K562 (cell line): ENCODE results near the gene CHAC1. TPM values are rescaled to one million over a fixed set of nuclear protein-coding genes. Genes with fewer than 3 reads are reported as not detected.

Experiments used
- BRF1 ChIP-seq: IDR thresholded peaks from 3 replicates; pipeline ENCODE4 v1.6.1; 2011; ENCODE audit warnings: borderline replicate concordance, mild to moderate bottlenecking; ENCODE audit not compliant: insufficient read length; ENCODE audit errors: extremely low read depth
- CBFA2T2 ChIP-seq: fragments of 450-650 bp; conservative IDR thresholded peaks from 2 replicates; pipeline ENCODE4 v1.6.1; 2017; ENCODE audit warnings: mild to moderate bottlenecking
- CHAMP1 ChIP-seq: fragments of 450-650 bp; IDR thresholded peaks from 2 replicates; pipeline ENCODE4 v1.6.1; 2016; ENCODE audit warnings: mild to moderate bottlenecking
- CTBP1 ChIP-seq: fragments of 450-650 bp; IDR thresholded peaks from 2 replicates; pipeline ENCODE4 v1.6.1; 2016; ENCODE audit warnings: borderline replicate concordance
- HDAC2 ChIP-seq: fragments of 450-650 bp; IDR thresholded peaks from 2 replicates; pipeline ENCODE4 v1.6.1; 2016; ENCODE audit warnings: mild to moderate bottlenecking
- MEF2D ChIP-seq: conservative IDR thresholded peaks from 2 replicates; pipeline ENCODE4 v1.6.1; 2016; ENCODE audit warnings: low read depth, missing genetic modification characterization, missing compliant biosample characterization
- MITF ChIP-seq: IDR thresholded peaks from 2 replicates; pipeline ENCODE4 v1.6.1; 2014; ENCODE audit warnings: antibody characterized with exemption
- NBN ChIP-seq: fragments of 450-650 bp; IDR thresholded peaks from 2 replicates; pipeline ENCODE4 v1.6.1; 2016; ENCODE audit warnings: low read depth, mild to moderate bottlenecking
- NFIX ChIP-seq: fragments of 250-450 bp; sonication (Bioruptor Pico); IDR thresholded peaks from 2 replicates; pipeline ENCODE4 v1.4.0; 2020; ENCODE audit warnings: low read depth, mild to moderate bottlenecking, moderate library complexity
- NR2C1 ChIP-seq, 2 experiments: fragments of 450-650 bp; IDR thresholded peaks; 2 replicates each; pipeline ENCODE4 v1.6.1; 2017; ENCODE audit warnings: mild to moderate bottlenecking in 2 of 2, antibody characterized with exemption in 1 of 2, inconsistent platforms in 1 of 2, missing compliant biosample characterization in 1 of 2, missing genetic modification characterization in 1 of 2
- PHF8 ChIP-seq: fragments of 200-600 bp; sonication (generic); IDR thresholded peaks from 2 replicates; pipeline ENCODE4 v1.6.1; 2012; ENCODE audit warnings: mixed run types, mild to moderate bottlenecking, inconsistent platforms, low read length, moderate library complexity, borderline replicate concordance
- POLR2A ChIP-seq: fragments of 450-650 bp; conservative IDR thresholded peaks from 2 replicates; pipeline ENCODE4 v1.6.1; 2016
- STAT6 ChIP-seq: sonication (generic); formaldehyde crosslinking; IDR thresholded peaks from 2 replicates; pipeline ENCODE4 v1.8.1; 2023; ENCODE audit warnings: mild to moderate bottlenecking, missing genetic modification reagents
- ZFP1 ChIP-seq: fragments of 450-650 bp; formaldehyde crosslinking; IDR thresholded peaks from 2 replicates; pipeline ENCODE4 v1.4.0; 2020; ENCODE audit warnings: mild to moderate bottlenecking, mixed read lengths
- ZNF121 ChIP-seq: sonication (generic); formaldehyde crosslinking; conservative IDR thresholded peaks from 2 replicates; pipeline ENCODE4 v1.8.0; 2022; ENCODE audit warnings: missing genetic modification reagents
- ZNF224 ChIP-seq: sonication (generic); formaldehyde crosslinking; IDR thresholded peaks from 2 replicates; pipeline ENCODE4 v1.8.0; 2022; ENCODE audit warnings: mild to moderate bottlenecking, missing genetic modification reagents
- ZNF384 ChIP-seq: IDR thresholded peaks from 2 replicates; pipeline ENCODE4 v1.6.1; 2012; ENCODE audit warnings: low read depth, low read length, improper control_type of control experiment
- ZNF75A ChIP-seq: fragments of 450-650 bp; formaldehyde crosslinking; IDR thresholded peaks from 2 replicates; pipeline ENCODE4 v1.4.0; 2020; ENCODE audit warnings: mild to moderate bottlenecking
- polyA plus RNA-seq, 8 experiments: library from polyadenylated mRNA; depleted of rRNA in 4 of 8; stranded (reverse) in 5 of 8; unstranded in 3 of 8; fragments of >200 nt; fragmentation: Nextera tagmentation in 2 of 8; fragmentation: Illumina TruSeq in 1 of 8; extraction: Ambion mirVana in 2 of 8; extraction: Trizol in 1 of 8; gene quantifications; 2 replicates each; pipeline versions ENCODE4 v1.2.1 to v1.2.3, GENCODE V29; 2011 to 2014; ENCODE audit warnings: inconsistent platforms in 1 of 8, missing spikeins in 1 of 8
- total RNA-seq, 7 experiments: library from RNA; depleted of rRNA in 6 of 7; stranded (reverse); fragments of >200 nt in 6 of 7; fragmentation: Illumina TruSeq in 2 of 7; extraction: Trizol in 2 of 7; gene quantifications; 2 replicates each; pipeline versions ENCODE4 v1.2.1 to v1.2.3, GENCODE V29; 2011 to 2021; ENCODE audit warnings: low replicate concordance in 1 of 7
- TF ChIP-seq, protein P1 (sequence below): fragments of 450-650 bp; IDR thresholded peaks from 2 replicates; pipeline ENCODE4 v1.6.1; 2016; ENCODE audit warnings: low read depth, mild to moderate bottlenecking, moderate library complexity
- TF ChIP-seq, protein P2 (sequence below): fragments of 450-650 bp; IDR thresholded peaks from 2 replicates; pipeline ENCODE4 v1.7.0; 2016; ENCODE audit warnings: borderline replicate concordance

CHAC1 gene
- total and polyA plus RNA-seq, 9 of the 15 experiments (the other 6 are each of a cell fraction or from before 2014, with no cell fraction given) = 0.47 to 39.0 (median 7.5) TPM

GRCh38 chr15:40941528-40942336, 11.5 kb upstream of the CHAC1 start (continued):
- TF ChIP-seq MEF2D (tag) (no peak), CHAMP1 (no peak), POLR2A (peak; percentile 54; the same call in 1 of the 2 replicates), ZNF224 (CRISPR knock-in tag) (no peak), NR2C1 (IDR thresholded peaks at IDR 0.05) (no peak), NR2C1 (tag; IDR thresholded peaks at IDR 0.05) (no peak), NBN (no peak), CBFA2T2 (no peak), HDAC2 (no peak), ZNF384 (no peak), ZNF121 (CRISPR knock-in tag) (no peak), ZNF75A (CRISPR knock-in tag) (no peak), CTBP1 (peak; percentile 87; the same call in 1 of the 2 replicates), MITF (no peak), ZFP1 (CRISPR knock-in tag) (no peak), STAT6 (no peak), PHF8 (peak; percentile 89; the same call in 1 of the 2 replicates), NFIX (CRISPR knock-in tag) (no peak), BRF1 (no peak)
- TF ChIP-seq, protein P1, sequence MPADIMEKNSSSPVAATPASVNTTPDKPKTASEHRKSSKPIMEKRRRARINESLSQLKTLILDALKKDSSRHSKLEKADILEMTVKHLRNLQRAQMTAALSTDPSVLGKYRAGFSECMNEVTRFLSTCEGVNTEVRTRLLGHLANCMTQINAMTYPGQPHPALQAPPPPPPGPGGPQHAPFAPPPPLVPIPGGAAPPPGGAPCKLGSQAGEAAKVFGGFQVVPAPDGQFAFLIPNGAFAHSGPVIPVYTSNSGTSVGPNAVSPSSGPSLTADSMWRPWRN = no peak
- TF ChIP-seq, protein P2, sequence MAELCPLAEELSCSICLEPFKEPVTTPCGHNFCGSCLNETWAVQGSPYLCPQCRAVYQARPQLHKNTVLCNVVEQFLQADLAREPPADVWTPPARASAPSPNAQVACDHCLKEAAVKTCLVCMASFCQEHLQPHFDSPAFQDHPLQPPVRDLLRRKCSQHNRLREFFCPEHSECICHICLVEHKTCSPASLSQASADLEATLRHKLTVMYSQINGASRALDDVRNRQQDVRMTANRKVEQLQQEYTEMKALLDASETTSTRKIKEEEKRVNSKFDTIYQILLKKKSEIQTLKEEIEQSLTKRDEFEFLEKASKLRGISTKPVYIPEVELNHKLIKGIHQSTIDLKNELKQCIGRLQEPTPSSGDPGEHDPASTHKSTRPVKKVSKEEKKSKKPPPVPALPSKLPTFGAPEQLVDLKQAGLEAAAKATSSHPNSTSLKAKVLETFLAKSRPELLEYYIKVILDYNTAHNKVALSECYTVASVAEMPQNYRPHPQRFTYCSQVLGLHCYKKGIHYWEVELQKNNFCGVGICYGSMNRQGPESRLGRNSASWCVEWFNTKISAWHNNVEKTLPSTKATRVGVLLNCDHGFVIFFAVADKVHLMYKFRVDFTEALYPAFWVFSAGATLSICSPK = no peak
